Prostate gland (tissue), 2 donors: ENCODE data around the gene TRIL.

Experiments used
- CTCF ChIP-seq, 4 experiments: fragments of 200-600 bp in 2 of 4; fragments of 450-650 bp in 2 of 4; sonication (generic) in 2 of 4; IDR thresholded peaks; 1 replicate in 3 of 4; 2 replicates in 1 of 4; pipeline ENCODE4 v1.5.1; 2016 to 2019; ENCODE audit warnings: antibody characterized with exemption in 4 of 4, mild to moderate bottlenecking in 2 of 4, moderate library complexity in 2 of 4
- POLR2AphosphoS5 ChIP-seq: sonication (generic); formaldehyde crosslinking; IDR thresholded peaks from one replicate; pipeline ENCODE4 v1.6.1; 2017; ENCODE audit warnings: antibody characterized with exemption

DNA sequence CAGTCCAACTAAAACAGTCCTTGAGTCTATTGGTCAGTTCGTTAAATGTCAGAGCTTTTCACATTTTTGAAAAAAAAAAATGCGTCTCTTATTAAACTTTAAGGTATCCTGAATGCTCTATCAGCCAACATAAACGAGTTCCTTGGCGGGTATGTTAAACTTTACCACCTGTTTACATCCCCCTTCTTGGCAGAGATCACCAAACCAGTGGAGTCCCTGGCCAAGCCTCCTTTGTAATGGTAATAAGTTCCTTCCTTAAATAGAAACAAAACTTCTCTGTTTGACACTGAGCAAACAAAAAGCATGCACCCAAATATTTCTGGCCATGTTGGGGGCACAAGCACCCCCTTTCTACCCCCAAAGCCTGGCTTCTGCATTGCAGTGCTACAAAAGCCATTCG is 3.2 kb downstream of the TRIL start:
- no peak for TF ChIP-seq POLR2AphosphoS5
- TF ChIP-seq CTCF (IDR thresholded peaks at IDR 0.05): no peak
